ENCODE measurements around the gene MYZAP. TPM values are rescaled to one million over a fixed set of nuclear protein-coding genes. Genes with fewer than 3 reads are reported as not detected.

Gene MYZAP
- total and polyA plus RNA-seq, 10 of the 15 experiments (the other 5 are each of a cell fraction or from before 2014, with no cell fraction given) = not detected

GRCh38 chr15:57556040-57556439 is 35.7 kb upstream of the MYZAP start:
- intact Hi-C loops (cut with micrococcal nuclease; ENCODE audit: unreplicated experiment) (no loop called here), in situ Hi-C loops (cut with MboI) (no loop called here)
- FAIRE-seq = no peak
- no peak for DNase-seq (ENCODE audit: low read depth, low spot score)
- POLR2A ChIA-PET = no interaction called here
- H3K4me1 ChIP-seq (ENCODE audit: control insufficient read depth, insufficient read depth, low read length) = no peaks in the 10 kb centered on the region
- WGBS (ENCODE audit: insufficient coverage, insufficient replicate concordance, low lambda C conversion rate, missing lambda C conversion rate) = 41% methylated on average over 9 of the region's 9 CpGs
- H3K27ac ChIP-seq (ENCODE audit: control insufficient read depth, insufficient read depth) = no peak overlapping the region
- no peak overlapping the region for H3K4me3 ChIP-seq
- peaks cover 0 to 2% of the 10 kb centered on the region in 2 experiments; a peak in 2 of 4 replicates for H3K27me3 ChIP-seq (replicated peaks in 1 of 2; ENCODE audit: control insufficient read depth in 2 of 2, insufficient read depth in 2 of 2, low read length in 1 of 2)
- H2AFZ ChIP-seq (ENCODE audit: control insufficient read depth, low read depth, low read length) = no peak overlapping the region
- H3K79me2 ChIP-seq (ENCODE audit: control insufficient read depth, insufficient read depth, low read length) = no peaks in the 10 kb centered on the region
- RAD21 ChIA-PET (ENCODE audit: unreplicated experiment) = no interaction called here
- CTCF ChIA-PET = interaction anchor here (1.1 kb wide), 1 partner anchor 12 kb away, joined by 3 read pairs; no protein-coding TSS in a partner anchor
- no TSS peak for BruUV-seq (replicated peaks)
- no peaks in the 10 kb centered on the region for H4K20me1 ChIP-seq (ENCODE audit: control insufficient read depth, insufficient read depth)
- no peak for ATAC-seq
- SMC1A ChIA-PET (ENCODE audit: uncharacterized antibody, unreplicated experiment) = no interaction called here
- H3K36me3 ChIP-seq (ENCODE audit: control insufficient read depth in 2 of 2, insufficient read depth in 2 of 2, low read length in 1 of 2) = no peaks in the 10 kb centered on the region
- H3K9ac ChIP-seq (ENCODE audit: control insufficient read depth, insufficient read depth, low read length) = no peak overlapping the region
- no peak overlapping the region for H3K4me2 ChIP-seq (ENCODE audit: control insufficient read depth, insufficient read depth)
- TF ChIP-seq IRF5 (IDR thresholded peaks at IDR 0.05; ENCODE audit: borderline replicate concordance) (no peak), TCF7 (IDR thresholded peaks at IDR 0.05; ENCODE audit: borderline replicate concordance) (no peak), PAX8 (IDR thresholded peaks at IDR 0.05) (no peak), TCF12 (IDR thresholded peaks at IDR 0.05; ENCODE audit: low read depth, low read length) (no peak)
- H3K9me3 ChIP-seq (replicated peaks; ENCODE audit: control insufficient read depth, insufficient read depth, low read length) = no peaks in the 10 kb centered on the region; the same call in 2 of the 3 replicates

- TF ChIP-seq ZSCAN29 (IDR thresholded peaks at IDR 0.05) (no peak), HCFC1 (IDR thresholded peaks at IDR 0.05; ENCODE audit: low read length) (no peak), PAX5 (IDR thresholded peaks at IDR 0.05; ENCODE audit: borderline replicate concordance, low read depth, low read length) (no peak), MTA3 (IDR thresholded peaks at IDR 0.05; ENCODE audit: borderline replicate concordance, low read length) (no peak), NR2C1 (IDR thresholded peaks at IDR 0.05) (no peak), SMARCA5 (IDR thresholded peaks at IDR 0.05) (no peak)
- ATAC-seq = no peak
- Histone ChIP-seq H3K9ac (ENCODE audit: control insufficient read depth, insufficient read depth, low read length) (no peak overlapping the region), H4K20me1 (ENCODE audit: control insufficient read depth, insufficient read depth) (no peaks in the 10 kb centered on the region), H3K4me1 (ENCODE audit: control insufficient read depth, insufficient read depth, low read length) (peaks cover 3% of the 10 kb centered on the region; the same call in 1 of the 2 replicates), H3K27ac (ENCODE audit: control insufficient read depth, insufficient read depth) (no peak overlapping the region), H3K27me3 (replicated peaks in 1 of 2; ENCODE audit: control insufficient read depth in 2 of 2, insufficient read depth in 2 of 2, low read length in 1 of 2) (peaks cover 0 to 2% of the 10 kb centered on the region in 2 experiments; a peak in 2 of 4 replicates), H3K4me2 (ENCODE audit: control insufficient read depth, insufficient read depth) (no peak overlapping the region), H3K36me3 (ENCODE audit: control insufficient read depth in 2 of 2, insufficient read depth in 2 of 2, low read length in 1 of 2) (no peaks in the 10 kb centered on the region), H3K9me3 (replicated peaks; ENCODE audit: control insufficient read depth, insufficient read depth, low read length) (no peaks in the 10 kb centered on the region; the same call in 2 of the 3 replicates), H3K79me2 (ENCODE audit: control insufficient read depth, insufficient read depth, low read length) (no peaks in the 10 kb centered on the region), H2AFZ (ENCODE audit: control insufficient read depth, low read depth, low read length) (no peak overlapping the region), H3K4me3 (no peak overlapping the region)
- intact Hi-C loops (cut with micrococcal nuclease; ENCODE audit: unreplicated experiment) (no loop called here), in situ Hi-C loops (cut with MboI) (no loop called here)
- no peak for FAIRE-seq
- no peak for DNase-seq (ENCODE audit: low read depth, low spot score)
- SMC1A ChIA-PET (ENCODE audit: uncharacterized antibody, unreplicated experiment) = interaction anchor here (0.9 kb wide), 1 partner anchor 66 kb away, joined by 3 read pairs; no protein-coding TSS in a partner anchor
- POLR2A ChIA-PET = no interaction called here
- RAD21 ChIA-PET (ENCODE audit: unreplicated experiment) = no interaction called here
- no TSS peak for BruUV-seq (replicated peaks)
- 54% methylated on average over 3 of the region's 3 CpGs for WGBS (ENCODE audit: insufficient coverage, insufficient replicate concordance, low lambda C conversion rate, missing lambda C conversion rate)
- CTCF ChIA-PET = interaction anchor here (1.3 kb wide), 2 partner anchors 11 to 514 kb away, joined by 3 to 7 read pairs; no protein-coding TSS in a partner anchor
Measured at GRCh38 chr15:57557267-57557666, 34.4 kb upstream of the MYZAP start.

All from GM12878 (cell line).